Lower lobe of right lung (tissue), 2 donors: ENCODE measurements around the gene MACROH2A1. TPM values are rescaled to one million over a fixed set of nuclear protein-coding genes. Genes with fewer than 3 reads are reported as not detected.

Source experiments
- ATAC-seq, 2 donors: fragments of 200-7000 bp; cut with Tn5 transposase; one replicate each; pipeline ENCODE4 v1.9.1; 2020 to 2022; ENCODE audit warnings: mild to moderate bottlenecking in 2 of 2, moderate library complexity in 2 of 2
- DNase-seq: peaks from one replicate; pipeline ENCODE4 v3.0.0-alpha.2; 2020
- H3K27ac ChIP-seq: fragments of 200-600 bp; one replicate; pipeline ENCODE4 v1.8.0; 2022
- H3K27me3 ChIP-seq: fragments of 200-600 bp; one replicate; pipeline ENCODE4 v1.8.0; 2022; ENCODE audit warnings: low read depth
- H3K36me3 ChIP-seq: fragments of 200-600 bp; one replicate; pipeline ENCODE4 v1.8.0; 2022; ENCODE audit warnings: mild to moderate bottlenecking
- H3K4me1 ChIP-seq: fragments of 200-600 bp; one replicate; pipeline ENCODE4 v1.8.0; 2022
- H3K4me3 ChIP-seq: fragments of 200-600 bp; one replicate; pipeline ENCODE4 v1.8.0; 2022; ENCODE audit warnings: mild to moderate bottlenecking
- H3K9me3 ChIP-seq: fragments of 200-600 bp; one replicate; pipeline ENCODE4 v1.8.0; 2022
- intact Hi-C: fragments of 100-400 bp; cut with DNase I; formaldehyde crosslinking; loops from one replicate; pipeline ENCODE4 v1.11.0; 2022
- total RNA-seq: library from RNA; stranded (reverse); fragmentation: NEBNext Ultra II Directional; extraction: Animal tissue kit (Norgen Biotek cat#: 25700); gene quantifications from one replicate; pipeline ENCODE4 v1.2.1, GENCODE V29; 2021
- TF ChIP-seq, protein P1 (sequence below): fragments of 200-600 bp; IDR thresholded peaks from one replicate; pipeline ENCODE4 v1.8.0; 2022; ENCODE audit warnings: antibody characterized with exemption, mild to moderate bottlenecking
- donor health status: DM: no; HTN: yes; CAD: no; lungs with severe emphysema.

Gene MACROH2A1
- total RNA-seq, 1 donor from 2014 or later = 258 TPM

DNA sequence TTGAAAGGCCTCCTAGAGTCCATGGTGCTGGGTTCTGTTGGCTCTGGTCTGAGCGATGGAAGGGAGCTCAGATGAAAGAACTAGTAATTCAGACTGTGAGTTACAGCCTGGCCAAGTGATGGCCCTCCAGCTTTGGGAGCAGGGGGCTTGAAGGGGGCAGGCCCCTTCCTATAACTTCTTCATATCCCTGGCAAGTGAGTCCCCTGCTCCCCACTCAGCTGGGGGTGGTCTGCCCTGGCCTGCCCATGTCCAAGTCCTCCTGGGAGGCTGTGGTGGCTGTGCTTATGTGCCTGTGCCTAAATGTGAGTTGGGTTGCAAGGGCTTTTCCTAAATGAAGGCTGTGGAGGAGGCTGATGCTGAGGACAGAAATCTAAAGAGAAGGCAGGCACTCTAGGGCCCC lies 80.1 kb downstream of the MACROH2A1 start:
- H3K4me3 ChIP-seq = no peak overlapping the region
- no peaks in the 10 kb centered on the region for H3K4me1 ChIP-seq
- H3K27me3 ChIP-seq = no peaks in the 10 kb centered on the region
- intact Hi-C loops = no loop called here
- no peaks in the 10 kb centered on the region for H3K9me3 ChIP-seq
- TF ChIP-seq, protein P1, sequence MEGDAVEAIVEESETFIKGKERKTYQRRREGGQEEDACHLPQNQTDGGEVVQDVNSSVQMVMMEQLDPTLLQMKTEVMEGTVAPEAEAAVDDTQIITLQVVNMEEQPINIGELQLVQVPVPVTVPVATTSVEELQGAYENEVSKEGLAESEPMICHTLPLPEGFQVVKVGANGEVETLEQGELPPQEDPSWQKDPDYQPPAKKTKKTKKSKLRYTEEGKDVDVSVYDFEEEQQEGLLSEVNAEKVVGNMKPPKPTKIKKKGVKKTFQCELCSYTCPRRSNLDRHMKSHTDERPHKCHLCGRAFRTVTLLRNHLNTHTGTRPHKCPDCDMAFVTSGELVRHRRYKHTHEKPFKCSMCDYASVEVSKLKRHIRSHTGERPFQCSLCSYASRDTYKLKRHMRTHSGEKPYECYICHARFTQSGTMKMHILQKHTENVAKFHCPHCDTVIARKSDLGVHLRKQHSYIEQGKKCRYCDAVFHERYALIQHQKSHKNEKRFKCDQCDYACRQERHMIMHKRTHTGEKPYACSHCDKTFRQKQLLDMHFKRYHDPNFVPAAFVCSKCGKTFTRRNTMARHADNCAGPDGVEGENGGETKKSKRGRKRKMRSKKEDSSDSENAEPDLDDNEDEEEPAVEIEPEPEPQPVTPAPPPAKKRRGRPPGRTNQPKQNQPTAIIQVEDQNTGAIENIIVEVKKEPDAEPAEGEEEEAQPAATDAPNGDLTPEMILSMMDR = no peak
- ATAC-seq = no peak
- no peak for DNase-seq
- H3K27ac ChIP-seq = no peak overlapping the region
- H3K36me3 ChIP-seq = no peaks in the 10 kb centered on the region

- Histone ChIP-seq H3K4me3 (no peak overlapping the region), H3K9me3 (no peaks in the 10 kb centered on the region), H3K36me3 (no peaks in the 10 kb centered on the region), H3K4me1 (no peaks in the 10 kb centered on the region), H3K27me3 (no peaks in the 10 kb centered on the region), H3K27ac (no peak overlapping the region)
- DNase-seq (no peak), ATAC-seq (no peak)
- intact Hi-C loops = no loop called here
- TF ChIP-seq, protein P1 = no peak
Measured at GRCh38 chr5:135318037-135318436, 81.0 kb downstream of the MACROH2A1 start.

- TF ChIP-seq, protein P1 = no peak
- intact Hi-C loops = no loop called here
- no peaks in the 10 kb centered on the region for H3K9me3 ChIP-seq
- ATAC-seq (no peak), DNase-seq (no peak)
- H3K27me3 ChIP-seq = no peaks in the 10 kb centered on the region
- H3K4me1 ChIP-seq = no peaks in the 10 kb centered on the region
- H3K36me3 ChIP-seq = no peaks in the 10 kb centered on the region
- no peak overlapping the region for H3K4me3 ChIP-seq
- no peak overlapping the region for H3K27ac ChIP-seq
Measured at GRCh38 chr5:135317286-135317685, 81.7 kb downstream of the MACROH2A1 start.

DNA sequence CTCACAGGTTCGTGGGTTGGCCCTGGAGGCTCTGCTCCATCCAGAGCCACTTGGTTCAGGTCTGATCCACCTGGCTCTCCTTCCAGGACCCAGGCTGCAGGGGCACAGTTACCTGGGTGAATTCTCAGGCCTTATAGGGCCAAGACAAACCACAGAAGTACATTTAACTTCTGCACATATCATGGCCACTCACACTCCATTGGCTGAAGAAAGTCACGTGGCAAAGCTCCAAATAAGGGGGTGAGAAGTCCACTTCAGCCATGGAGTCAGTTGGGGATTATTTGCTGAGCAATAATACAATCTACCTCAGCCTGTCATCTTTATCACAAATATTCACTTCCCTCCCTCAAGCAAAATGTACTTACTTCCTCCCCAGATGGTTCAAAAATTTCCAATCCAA lies 83.6 kb downstream of the MACROH2A1 start:
- intact Hi-C loops = no loop called here
- no peak for ATAC-seq
- no peaks in the 10 kb centered on the region for H3K27me3 ChIP-seq
- no peaks in the 10 kb centered on the region for H3K9me3 ChIP-seq
- H3K4me1 ChIP-seq = no peaks in the 10 kb centered on the region
- no peak overlapping the region for H3K4me3 ChIP-seq
- H3K27ac ChIP-seq = no peak overlapping the region
- TF ChIP-seq, protein P1 = no peak
- no peak for DNase-seq
- H3K36me3 ChIP-seq = no peaks in the 10 kb centered on the region

DNA sequence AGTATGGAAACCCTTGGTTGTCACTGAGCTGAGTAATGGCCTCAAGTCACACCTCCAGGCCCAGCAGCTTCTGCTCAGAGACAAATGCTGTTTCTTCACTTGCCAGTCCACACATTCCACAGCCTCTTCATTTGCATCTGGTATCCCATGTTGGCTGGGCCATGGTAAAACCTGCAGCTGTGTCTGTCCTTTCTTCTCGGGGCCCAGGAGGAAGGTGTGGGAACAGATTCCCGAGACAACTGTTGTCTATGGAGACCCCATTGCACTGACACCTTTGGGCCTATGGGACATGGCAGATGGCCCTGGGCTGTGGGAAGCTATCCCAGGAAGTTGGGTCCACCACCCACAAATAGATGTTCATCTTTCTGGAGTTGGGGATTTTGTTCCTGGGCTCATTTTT lies 85.1 kb downstream of the MACROH2A1 start:
- H3K4me3 ChIP-seq = no peak overlapping the region
- ATAC-seq = no peak
- no peak overlapping the region for H3K27ac ChIP-seq
- no peak for DNase-seq
- H3K27me3 ChIP-seq = no peaks in the 10 kb centered on the region
- H3K9me3 ChIP-seq = no peaks in the 10 kb centered on the region
- TF ChIP-seq, protein P1 = no peak
- no peaks in the 10 kb centered on the region for H3K4me1 ChIP-seq
- intact Hi-C loops = no loop called here
- no peaks in the 10 kb centered on the region for H3K36me3 ChIP-seq

DNA sequence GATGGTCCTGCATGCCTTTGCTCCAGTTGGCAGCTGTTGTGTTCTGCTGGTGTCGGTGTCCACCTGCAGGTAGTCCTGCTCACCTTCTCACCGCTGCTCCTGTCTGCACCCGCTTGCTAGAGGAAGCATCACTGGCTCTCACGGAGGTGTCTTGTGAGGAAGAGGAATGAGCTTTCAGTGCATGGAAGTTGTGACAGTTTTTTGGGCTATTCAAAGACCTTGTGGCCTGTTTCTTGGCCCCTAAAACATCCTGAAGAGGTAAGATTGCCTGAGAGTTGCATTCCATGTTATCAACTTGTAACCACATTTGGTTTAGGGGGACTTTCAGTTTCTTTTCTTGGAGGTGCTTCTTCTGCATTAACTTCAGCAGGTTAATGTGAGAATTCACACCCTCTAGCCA lies 85.6 kb downstream of the MACROH2A1 start:
- intact Hi-C loops = no loop called here
- ATAC-seq (no peak), DNase-seq (no peak)
- H3K4me1 ChIP-seq = no peaks in the 10 kb centered on the region
- H3K27ac ChIP-seq = no peak overlapping the region
- no peaks in the 10 kb centered on the region for H3K27me3 ChIP-seq
- no peak overlapping the region for H3K4me3 ChIP-seq
- no peaks in the 10 kb centered on the region for H3K9me3 ChIP-seq
- H3K36me3 ChIP-seq = no peaks in the 10 kb centered on the region
- TF ChIP-seq, protein P1 = no peak
